ENCODE data around the gene FN1.
"Not testable (repeated sequence)": the region's sequence is repeated elsewhere in the genome, so short reads cannot be mapped to it uniquely, and the experiment has no call there.

Gene FN1

GRCh38 chr2:215422676-215423075 lies 13.2 kb downstream of the FN1 start:
- no peak for DNase-seq (ENCODE audit: low spot score)

- DNase-seq (ENCODE audit: low spot score): no peak
These were observed 13.9 kb downstream of the FN1 start for GRCh38 chr2:215421859-215422461.

GRCh38 chr2:215420471-215420935 lies 15.4 kb downstream of the FN1 start:
- DNase-seq (ENCODE audit: low spot score): no peak

GRCh38 chr2:215419769-215420470 lies 15.9 kb downstream of the FN1 start:
- no peak for DNase-seq (ENCODE audit: low spot score)

GRCh38 chr2:215419113-215419512 lies 16.8 kb downstream of the FN1 start:
- no peak for DNase-seq (ENCODE audit: low spot score)

- no peak for DNase-seq (ENCODE audit: low spot score)
These were observed 17.6 kb downstream of the FN1 start for GRCh38 chr2:215418064-215418963.

- DNase-seq (ENCODE audit: low spot score): no peak
These were observed 18.4 kb downstream of the FN1 start for GRCh38 chr2:215417400-215417951.

- DNase-seq (ENCODE audit: low spot score): no peak
These were observed 19.2 kb downstream of the FN1 start for GRCh38 chr2:215416656-215417055.

GRCh38 chr2:215415820-215416577 lies 19.9 kb downstream of the FN1 start:
- no peak for DNase-seq (ENCODE audit: low spot score)

GRCh38 chr2:215415218-215415617 lies 20.6 kb downstream of the FN1 start:
- no peak for DNase-seq (ENCODE audit: low spot score)

- no peak for DNase-seq (ENCODE audit: low spot score)
These were observed 21.2 kb downstream of the FN1 start for GRCh38 chr2:215414674-215415073.

GRCh38 chr2:215413974-215414373 lies 21.9 kb downstream of the FN1 start:
- DNase-seq (ENCODE audit: low spot score): no peak

- no peak for DNase-seq (ENCODE audit: low spot score)
These were observed 22.4 kb downstream of the FN1 start for GRCh38 chr2:215413484-215413777.

- DNase-seq (ENCODE audit: low spot score): no peak
These were observed 23.7 kb downstream of the FN1 start for GRCh38 chr2:215411941-215412743.

GRCh38 chr2:215410932-215411285 lies 25.0 kb downstream of the FN1 start:
- DNase-seq (ENCODE audit: low spot score): no peak

- not testable (repeated sequence) for DNase-seq (ENCODE audit: low spot score)
These were observed 25.5 kb downstream of the FN1 start for GRCh38 chr2:215410181-215410931.

GRCh38 chr2:215409331-215410127 lies 26.3 kb downstream of the FN1 start:
- no peak for DNase-seq (ENCODE audit: low spot score)

GRCh38 chr2:215408441-215408840 lies 27.4 kb downstream of the FN1 start:
- DNase-seq (ENCODE audit: low spot score): not testable (repeated sequence)

GRCh38 chr2:215407590-215408264 lies 28.1 kb downstream of the FN1 start:
- DNase-seq (ENCODE audit: low spot score): no peak

Data from CD4-positive, alpha-beta T cell treated with Interleukin-15 for 4 hours (primary cell).